COLO668 (cell line): ENCODE measurements around the gene COL8A1.

ENCODE experiments used
- DNase-seq: peaks from one replicate; lab custom pipeline; 2025; ENCODE audit not compliant: unreplicated experiment; lab: John Stamatoyannopoulos, UW

Gene COL8A1

GRCh38 chr3:99637368-99638111 is 854 bp upstream of the COL8A1 start:
- no peak for DNase-seq

DNA sequence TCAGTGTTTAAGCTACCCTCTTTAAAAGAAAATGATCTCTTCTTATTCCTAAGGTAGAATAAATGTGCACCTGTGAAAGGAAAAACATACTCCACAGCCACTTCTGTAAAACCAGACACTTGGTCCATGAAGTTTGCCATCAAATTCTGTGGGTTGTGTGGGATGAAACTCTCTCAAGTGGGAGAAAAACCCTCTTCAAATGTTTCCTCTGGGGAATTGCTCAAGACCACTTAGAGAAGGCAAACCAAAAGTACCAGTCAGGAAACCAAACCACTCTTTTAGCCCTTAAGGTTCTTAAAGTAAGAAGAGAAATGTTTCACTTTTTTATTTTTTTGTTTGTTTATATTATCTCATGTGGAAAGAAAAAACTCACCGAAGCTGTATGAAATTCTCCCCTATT is 1.2 kb downstream of the COL8A1 start:
- DNase-seq, result no peak

- no peak for DNase-seq
Observed at GRCh38 chr3:99640214-99640851, 1.9 kb downstream of the COL8A1 start.

DNA sequence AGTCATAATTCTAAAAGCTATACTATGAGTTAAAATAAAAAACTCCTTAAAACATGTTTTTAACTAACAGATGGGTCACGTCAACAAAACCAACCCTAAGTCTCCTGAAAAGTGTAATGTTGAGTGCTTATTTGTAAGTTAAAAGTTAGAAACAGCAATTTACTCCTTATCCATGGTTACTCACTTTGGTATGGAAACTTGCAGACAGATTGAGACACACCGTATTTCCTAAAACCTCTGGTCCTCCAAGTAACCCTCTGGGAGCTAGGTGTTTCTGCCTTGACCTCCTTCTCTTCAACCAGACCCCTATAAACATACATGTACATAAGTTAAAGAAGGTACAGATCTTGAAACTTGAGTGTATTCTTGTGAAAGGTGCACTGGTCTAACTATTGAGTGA is 3.1 kb downstream of the COL8A1 start:
- no peak for DNase-seq

DNA sequence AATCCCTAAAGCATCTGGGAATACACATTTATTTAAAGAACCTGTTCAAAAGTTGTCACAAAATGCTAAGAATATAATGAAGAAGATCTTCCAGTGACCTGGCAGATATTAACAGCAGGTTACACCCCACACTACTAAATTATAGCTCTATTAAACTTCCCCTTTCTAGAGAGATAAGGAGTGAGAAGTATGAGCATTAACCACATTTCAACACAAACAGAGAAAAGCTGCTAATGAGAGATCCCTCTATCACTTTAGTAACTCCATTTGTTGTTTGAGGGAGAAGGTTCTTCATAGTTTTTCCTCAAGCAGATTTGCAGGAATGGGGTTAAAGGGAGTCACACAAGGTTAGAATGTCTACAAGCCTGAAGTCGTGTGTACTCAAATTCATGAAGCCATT is 3.6 kb downstream of the COL8A1 start:
- no peak for DNase-seq

DNA sequence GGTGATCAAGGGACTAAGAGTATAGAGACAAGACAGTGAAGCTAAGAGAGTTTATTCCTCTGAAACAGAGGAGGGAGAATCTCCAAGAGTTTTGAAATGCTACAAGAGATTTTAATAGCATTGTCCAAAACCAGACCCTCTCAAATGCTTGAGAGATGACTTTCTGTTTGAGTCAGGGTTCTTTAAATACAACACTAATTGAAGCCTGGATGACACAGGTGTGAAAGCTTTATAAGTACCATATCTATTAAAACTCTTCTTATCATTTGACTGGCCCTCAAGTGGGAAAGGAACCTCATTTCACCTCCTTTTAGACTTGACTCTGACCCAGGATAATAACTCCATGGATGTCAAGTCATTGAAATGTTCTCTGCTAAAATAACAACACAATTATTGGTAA is 5.6 kb downstream of the COL8A1 start:
- DNase-seq, result no peak

- no peak for DNase-seq
Observed at GRCh38 chr3:99644746-99645145, 6.4 kb downstream of the COL8A1 start.

DNA sequence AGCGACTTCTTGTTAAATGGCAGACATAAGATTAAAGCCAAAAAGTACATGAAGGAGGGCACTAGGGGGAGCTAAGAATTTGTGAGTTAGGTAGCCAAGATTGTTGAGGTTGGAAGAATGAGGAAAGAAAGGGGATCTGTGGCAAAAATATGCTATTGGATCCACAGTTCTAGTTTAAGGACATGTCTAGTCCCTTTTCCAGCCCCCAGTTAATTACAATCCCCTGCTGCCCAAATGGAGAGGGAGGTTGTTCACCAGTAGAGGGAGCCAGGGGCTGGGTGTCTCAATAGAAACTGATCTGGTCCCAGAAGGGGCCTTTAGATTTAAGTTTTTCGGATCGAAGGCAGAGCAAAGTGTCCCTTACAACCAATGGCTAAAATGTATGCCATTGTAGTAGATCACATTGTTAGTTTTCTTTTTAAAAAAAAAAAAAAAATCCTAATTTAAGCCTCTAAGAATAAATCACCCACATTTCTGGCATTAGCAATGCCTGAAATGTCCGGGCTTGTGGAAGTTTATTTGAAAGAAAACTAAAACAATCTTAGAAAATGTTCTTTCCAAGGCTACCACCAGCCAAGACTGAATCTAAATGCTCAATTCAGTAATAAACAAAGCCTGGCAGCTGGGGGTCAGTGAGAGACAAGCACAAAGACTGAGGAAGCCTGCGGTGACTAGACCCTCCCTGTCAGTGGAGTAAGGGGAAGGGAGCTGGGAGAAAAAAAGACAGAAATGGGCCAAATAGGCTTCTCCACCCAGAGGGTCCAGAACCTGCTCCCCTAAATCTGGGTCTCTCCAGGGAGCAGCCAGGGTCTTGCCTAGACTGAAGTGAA is 7.1 kb downstream of the COL8A1 start:
- no peak for DNase-seq

- DNase-seq, result no peak
Observed at GRCh38 chr3:99646107-99646435, 7.7 kb downstream of the COL8A1 start.

GRCh38 chr3:99647081-99647480 is 8.7 kb downstream of the COL8A1 start:
- no peak for DNase-seq

DNA sequence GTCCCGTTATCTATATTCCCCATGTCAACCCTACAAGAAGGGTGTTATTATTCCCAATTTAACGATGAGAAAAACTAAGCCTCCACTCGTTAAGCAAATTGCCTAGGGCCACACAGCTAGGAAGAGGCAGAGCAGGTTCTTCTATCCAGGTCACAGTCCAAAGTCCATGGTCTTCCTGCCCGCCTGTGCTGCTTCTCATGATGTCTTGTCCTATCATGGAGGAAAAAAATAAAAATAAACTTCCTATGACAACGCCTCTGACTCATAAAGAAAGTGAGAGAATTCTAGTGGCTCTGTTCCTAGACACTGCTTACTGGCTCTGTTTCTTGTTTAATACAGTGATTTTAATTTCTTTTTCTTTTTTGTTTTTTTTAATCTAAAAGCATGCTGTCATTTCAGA is 9.7 kb downstream of the COL8A1 start:
- DNase-seq, result no peak

GRCh38 chr3:99648516-99648915 is 10.1 kb downstream of the COL8A1 start:
- no peak for DNase-seq

DNA sequence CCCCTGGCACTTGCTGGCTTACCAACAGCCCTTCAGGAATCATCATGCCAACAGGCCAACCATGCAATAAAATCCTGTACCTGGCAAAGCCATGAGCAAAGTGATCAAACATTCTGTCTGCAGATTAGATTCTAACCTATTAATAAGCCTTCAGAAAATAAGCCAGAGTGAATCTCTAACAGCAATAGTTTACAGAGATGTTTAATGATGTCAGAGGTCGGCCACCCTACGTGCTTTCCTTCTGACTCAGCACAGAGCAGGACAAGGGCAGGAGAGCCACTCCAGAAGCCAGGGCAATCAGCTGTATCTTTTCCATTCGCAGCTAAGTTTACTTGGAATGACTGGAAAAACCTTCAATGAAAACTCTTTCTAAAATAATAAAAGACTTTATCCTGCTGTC is 13.1 kb downstream of the COL8A1 start:
- DNase-seq, result no peak

GRCh38 chr3:99656624-99657023 is 18.2 kb downstream of the COL8A1 start:
- no peak for DNase-seq

- no peak for DNase-seq
Observed at GRCh38 chr3:99658274-99658673, 19.9 kb downstream of the COL8A1 start.

GRCh38 chr3:99659032-99659431 is 20.6 kb downstream of the COL8A1 start:
- DNase-seq, result no peak

DNA sequence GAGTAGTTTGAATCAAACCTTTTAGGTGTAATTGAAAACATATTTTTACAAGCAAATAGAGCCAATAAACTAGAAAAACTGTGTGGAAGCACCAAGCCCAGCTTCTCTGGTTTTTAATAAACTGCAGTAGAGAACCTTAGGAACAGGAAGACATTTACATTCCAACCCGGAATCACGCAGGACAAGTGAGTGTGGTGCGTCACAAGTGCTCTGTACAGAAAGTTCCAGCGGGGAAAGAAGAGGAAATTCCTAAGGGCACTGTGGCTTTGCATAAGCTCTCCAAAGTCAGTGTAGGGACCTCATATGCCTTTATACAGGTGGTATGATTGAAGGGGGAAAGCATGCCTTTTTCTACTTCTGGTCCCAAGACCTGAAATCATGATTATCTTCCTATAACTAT is 21.6 kb downstream of the COL8A1 start:
- DNase-seq, result no peak

DNA sequence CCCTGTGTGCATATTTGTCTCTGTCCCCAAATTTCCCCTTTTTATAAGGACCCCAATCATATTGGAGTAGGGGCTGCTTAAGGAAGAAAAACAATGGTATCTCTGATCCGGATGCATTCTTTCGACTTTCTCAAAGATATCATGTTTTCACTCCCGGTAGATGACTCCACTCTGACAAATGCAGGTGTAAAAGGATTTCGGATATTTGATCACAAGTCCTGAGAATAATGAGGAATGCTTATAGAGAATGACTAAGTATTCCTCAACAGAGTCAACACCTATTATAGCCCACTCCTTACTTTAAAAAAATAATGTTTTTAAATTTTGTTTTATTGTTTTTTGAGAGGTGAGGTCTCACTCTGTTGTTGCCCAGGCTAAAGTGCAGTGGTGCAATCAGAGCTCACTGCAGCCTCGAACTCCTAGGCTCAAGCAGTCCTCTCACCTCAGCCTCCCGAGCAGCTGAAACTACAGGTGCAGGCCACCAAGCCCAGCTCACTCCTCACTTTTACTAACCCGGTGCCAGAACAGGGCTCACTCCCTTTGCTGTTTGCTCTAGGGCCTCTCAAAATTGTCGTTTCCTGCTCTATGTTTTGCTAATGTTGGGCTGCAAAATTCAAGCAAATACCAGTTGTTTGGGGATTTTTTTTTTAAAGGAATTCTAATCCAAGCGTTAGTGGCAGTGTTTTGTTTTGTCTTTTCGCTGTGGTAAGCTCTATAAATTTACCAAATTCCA is 24.6 kb downstream of the COL8A1 start:
- no peak for DNase-seq

GRCh38 chr3:99663977-99664376 is 25.6 kb downstream of the COL8A1 start:
- DNase-seq, result no peak

- no peak for DNase-seq
Observed at GRCh38 chr3:99665017-99665416, 26.6 kb downstream of the COL8A1 start.

- no peak for DNase-seq
Observed at GRCh38 chr3:99666201-99666600, 27.8 kb downstream of the COL8A1 start.

DNA sequence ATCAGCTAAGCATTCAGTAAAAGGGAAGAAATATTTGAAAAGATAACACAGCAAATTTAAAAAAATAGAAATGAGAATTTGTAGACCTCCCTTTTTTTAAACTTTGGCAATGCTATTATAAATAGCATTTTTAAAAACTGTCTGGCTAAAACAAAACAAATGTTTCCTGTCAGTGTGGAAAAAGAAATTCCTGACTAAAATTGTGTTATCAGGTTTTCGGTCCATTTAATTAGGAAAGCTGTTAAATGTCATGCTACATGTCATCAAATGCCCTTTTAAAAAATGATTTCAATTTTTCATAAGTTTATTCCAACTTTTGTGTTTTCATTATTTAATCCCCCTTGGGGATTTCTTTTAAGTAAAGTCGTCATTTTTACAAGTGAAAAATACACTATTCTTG is 29.6 kb downstream of the COL8A1 start:
- DNase-seq, result no peak
